Neural cell (in vitro differentiated cells): ENCODE results near the gene CC2D1A.

Source experiments
- EZH2 ChIP-seq: fragments of 200-600, 300-800 bp; shearing (Covaris generic), sonication (generic); IDR thresholded peaks from 2 replicates; pipeline ENCODE4 v1.6.1; 2014; ENCODE audit warnings: antibody characterized with exemption, low read length, borderline replicate concordance, mild to moderate bottlenecking; ENCODE audit not compliant: insufficient read depth, poor library complexity, severe bottlenecking
- POLR2AphosphoS5 ChIP-seq: IDR thresholded peaks from 2 replicates; pipeline ENCODE4 v1.6.1; 2012
- TF ChIP-seq, protein P1 (sequence below): fragments of 450-650 bp; IDR thresholded peaks from 2 replicates; pipeline ENCODE4 v1.5.1; 2014; ENCODE audit warnings: antibody characterized with exemption, mild to moderate bottlenecking, moderate library complexity; ENCODE audit not compliant: poor library complexity, severe bottlenecking

DNA sequence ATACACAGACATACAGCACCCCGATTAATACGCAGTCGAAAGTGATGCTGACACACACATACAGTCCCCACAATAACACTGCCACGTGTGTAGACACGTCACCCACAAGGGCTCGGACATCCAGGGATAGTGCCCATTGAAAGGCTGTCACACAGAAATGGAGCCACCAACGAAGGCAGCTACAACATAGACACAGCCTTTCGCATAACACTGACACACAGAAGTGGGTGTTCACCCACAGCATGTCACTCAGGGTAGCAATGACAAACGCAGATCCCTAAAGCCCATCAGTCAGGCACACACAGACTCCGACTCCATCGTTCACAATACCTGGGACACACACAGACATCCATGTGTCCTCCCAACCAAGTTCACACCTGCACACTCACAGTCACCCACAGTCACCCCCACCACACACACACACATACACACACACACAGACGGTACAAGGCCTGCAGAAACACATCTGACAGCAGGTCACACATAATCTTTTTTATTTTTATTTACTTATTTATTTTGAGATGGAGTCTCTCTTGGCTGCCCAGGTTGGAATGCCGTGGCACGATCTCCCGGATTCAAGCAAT lies 39.4 kb upstream of the CC2D1A start:
- TF ChIP-seq, protein P1, sequence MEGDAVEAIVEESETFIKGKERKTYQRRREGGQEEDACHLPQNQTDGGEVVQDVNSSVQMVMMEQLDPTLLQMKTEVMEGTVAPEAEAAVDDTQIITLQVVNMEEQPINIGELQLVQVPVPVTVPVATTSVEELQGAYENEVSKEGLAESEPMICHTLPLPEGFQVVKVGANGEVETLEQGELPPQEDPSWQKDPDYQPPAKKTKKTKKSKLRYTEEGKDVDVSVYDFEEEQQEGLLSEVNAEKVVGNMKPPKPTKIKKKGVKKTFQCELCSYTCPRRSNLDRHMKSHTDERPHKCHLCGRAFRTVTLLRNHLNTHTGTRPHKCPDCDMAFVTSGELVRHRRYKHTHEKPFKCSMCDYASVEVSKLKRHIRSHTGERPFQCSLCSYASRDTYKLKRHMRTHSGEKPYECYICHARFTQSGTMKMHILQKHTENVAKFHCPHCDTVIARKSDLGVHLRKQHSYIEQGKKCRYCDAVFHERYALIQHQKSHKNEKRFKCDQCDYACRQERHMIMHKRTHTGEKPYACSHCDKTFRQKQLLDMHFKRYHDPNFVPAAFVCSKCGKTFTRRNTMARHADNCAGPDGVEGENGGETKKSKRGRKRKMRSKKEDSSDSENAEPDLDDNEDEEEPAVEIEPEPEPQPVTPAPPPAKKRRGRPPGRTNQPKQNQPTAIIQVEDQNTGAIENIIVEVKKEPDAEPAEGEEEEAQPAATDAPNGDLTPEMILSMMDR, result no peak
- TF ChIP-seq POLR2AphosphoS5 (peak; percentile 65), EZH2 (no peak)
